Skin of body (tissue), 2 donors: ENCODE results near the gene UPK3BL1. TPM values are rescaled to one million over a fixed set of nuclear protein-coding genes. Genes with fewer than 3 reads are reported as not detected.
"Not testable (repeated sequence)": the region's sequence is repeated elsewhere in the genome, so short reads cannot be mapped to it uniquely, and the experiment has no call there.

Experiments used
- DNase-seq: peaks from one replicate; lab custom pipeline; 2025; lab: John Stamatoyannopoulos, UW
- total RNA-seq: library from RNA; depleted of rRNA; stranded (reverse); fragments of >200 nt; gene quantifications from one replicate; pipeline ENCODE4 v1.2.3, GENCODE V29; 2014

UPK3BL1 gene
- total RNA-seq, 1 donor from 2014 or later, result 37.9 TPM

DNA sequence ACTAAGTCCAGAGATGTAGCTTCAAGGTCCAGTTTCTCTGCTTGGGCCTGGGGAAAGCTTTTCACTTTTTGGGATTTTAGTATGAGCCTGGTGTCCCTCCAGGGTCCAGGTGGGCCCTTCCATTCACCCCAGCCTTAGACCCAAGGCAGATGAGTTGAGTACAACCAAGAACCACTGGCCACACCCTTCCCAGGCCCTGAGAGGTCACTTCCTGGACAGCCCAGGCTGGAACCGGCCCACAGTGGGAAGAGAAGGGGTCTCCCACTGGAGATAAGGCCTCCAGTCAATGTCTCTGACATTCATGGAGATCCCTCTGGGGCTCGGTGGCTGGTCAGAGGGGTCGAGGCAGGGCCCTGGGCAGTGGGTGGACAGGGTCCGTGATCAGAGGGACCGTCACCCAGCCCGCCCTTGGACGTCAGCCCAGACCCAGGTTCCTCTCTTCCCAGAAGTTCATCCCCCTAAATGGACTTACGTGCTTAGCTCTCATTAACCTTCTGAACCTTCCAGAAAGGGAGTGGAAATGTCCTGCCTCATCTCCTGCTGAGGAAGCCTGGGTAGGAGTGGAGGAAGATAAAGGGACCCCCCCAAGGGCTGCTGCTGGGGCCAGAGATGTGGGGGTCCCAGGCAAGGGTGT, 15.2 kb downstream of the UPK3BL1 start:
- DNase-seq, result not testable (repeated sequence)

DNA sequence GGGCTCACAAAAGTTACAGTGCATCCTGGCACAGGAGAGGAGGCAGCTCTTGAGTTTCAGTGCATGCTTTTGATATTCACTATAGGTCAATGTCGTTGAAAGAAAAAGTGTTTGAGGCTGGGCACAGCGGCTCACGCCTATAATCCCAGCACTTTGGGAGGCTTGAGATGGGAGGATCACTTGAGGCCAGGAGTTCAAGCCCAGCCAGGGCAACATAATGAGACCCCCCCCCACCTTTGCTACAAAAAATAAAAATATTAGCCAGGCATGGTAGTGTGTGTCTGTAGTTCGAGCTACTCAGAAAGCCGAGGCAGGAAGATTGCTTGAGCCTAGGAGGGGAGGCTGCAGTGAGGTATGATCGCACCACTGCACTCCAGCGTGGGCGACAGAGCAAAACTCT, 24.5 kb downstream of the UPK3BL1 start:
- not testable (repeated sequence) for DNase-seq

- DNase-seq, result not testable (repeated sequence)
Observed at GRCh38 chr7:102616507-102617125, 26.0 kb downstream of the UPK3BL1 start, which contains the start of gene RASA4. RASA4 (minus strand) TSS chr7:102616756; CDS start chr7:102616689, 67 bp downstream.

DNA sequence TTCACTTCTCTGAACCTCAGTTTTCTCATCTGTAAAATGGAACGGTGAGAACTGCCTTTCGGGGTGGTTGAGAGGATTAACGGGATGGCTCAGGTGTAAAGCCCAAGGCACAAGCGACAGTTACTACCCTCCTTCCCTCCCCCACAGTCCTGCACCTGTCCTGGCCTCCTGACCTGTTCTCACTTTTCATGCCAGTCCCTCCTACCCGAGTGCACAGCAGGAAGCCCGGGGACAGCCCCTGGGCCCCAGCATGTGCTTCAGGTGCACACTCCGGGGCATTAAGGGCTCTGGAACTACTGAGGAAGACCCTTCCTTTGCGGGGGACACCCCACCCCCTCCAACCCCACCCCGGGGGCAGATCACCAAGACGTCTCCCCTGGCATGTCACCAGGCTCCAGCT, 26.7 kb downstream of the UPK3BL1 start:
- not testable (repeated sequence) for DNase-seq

GRCh38 chr7:102614873-102615272, 27.7 kb downstream of the UPK3BL1 start:
- DNase-seq, result not testable (repeated sequence)

DNA sequence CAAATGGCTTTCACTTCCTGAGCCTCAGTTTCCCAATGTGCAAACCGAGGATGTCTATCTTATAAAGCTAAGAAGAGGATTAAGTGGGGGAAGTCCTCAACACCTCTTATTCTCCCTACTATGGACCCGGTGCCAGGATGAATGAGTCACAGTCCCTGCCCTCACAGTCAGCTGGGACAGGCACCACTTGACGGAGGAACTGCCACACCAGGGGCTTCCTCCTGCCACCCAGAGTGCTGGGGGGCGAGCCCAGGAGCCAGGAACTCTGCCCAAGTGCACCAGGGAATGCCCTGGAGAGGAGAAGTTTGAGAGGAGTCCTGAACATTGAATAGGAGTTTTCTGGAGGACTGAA, 28.3 kb downstream of the UPK3BL1 start:
- not testable (repeated sequence) for DNase-seq

- not testable (repeated sequence) for DNase-seq
Observed at GRCh38 chr7:102613575-102614345, 28.8 kb downstream of the UPK3BL1 start.

DNA sequence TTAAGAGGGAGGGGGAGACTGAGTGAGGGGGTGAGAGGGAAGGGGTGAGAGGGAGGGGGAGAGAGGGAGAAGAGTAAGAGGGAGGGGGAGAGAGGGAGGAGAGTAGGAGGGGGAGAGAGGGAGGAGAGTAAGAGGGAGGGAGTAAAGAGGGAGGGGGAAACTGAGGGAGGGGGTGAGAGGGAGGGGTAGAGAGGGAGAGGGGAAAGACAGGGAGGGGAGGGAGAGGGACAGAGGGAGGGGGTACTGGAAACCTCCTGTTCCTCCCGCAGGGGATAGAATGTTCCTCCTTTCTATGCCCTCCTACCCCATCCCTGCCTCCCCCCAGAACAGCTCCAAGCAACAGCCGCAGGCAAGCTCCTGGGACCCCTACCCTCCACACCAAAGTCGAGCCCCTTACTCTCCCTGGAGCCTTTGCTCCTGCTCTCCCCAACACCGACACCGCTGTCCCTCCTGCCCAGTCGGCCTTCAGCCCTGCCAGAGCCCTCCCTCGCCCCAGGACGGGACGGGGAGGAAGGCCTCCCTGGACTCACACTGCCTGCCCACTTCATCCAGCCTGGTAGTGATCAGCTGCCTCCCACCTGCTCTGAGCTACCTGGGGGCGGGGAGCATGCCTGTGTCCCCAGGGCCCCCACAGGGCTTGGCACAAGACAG, 30.8 kb downstream of the UPK3BL1 start:
- not testable (repeated sequence) for DNase-seq

- DNase-seq, result not testable (repeated sequence)
Observed at GRCh38 chr7:102611013-102611674, 31.4 kb downstream of the UPK3BL1 start.

- not testable (repeated sequence) for DNase-seq
Observed at GRCh38 chr7:102610441-102610840, 32.1 kb downstream of the UPK3BL1 start.

GRCh38 chr7:102609734-102610133, 32.9 kb downstream of the UPK3BL1 start:
- DNase-seq, result not testable (repeated sequence)

GRCh38 chr7:102606848-102607247, 35.7 kb downstream of the UPK3BL1 start:
- DNase-seq, result not testable (repeated sequence)

- not testable (repeated sequence) for DNase-seq
Observed at GRCh38 chr7:102604431-102605145, 38.0 kb downstream of the UPK3BL1 start.

GRCh38 chr7:102602317-102602716, 40.3 kb downstream of the UPK3BL1 start:
- not testable (repeated sequence) for DNase-seq

DNA sequence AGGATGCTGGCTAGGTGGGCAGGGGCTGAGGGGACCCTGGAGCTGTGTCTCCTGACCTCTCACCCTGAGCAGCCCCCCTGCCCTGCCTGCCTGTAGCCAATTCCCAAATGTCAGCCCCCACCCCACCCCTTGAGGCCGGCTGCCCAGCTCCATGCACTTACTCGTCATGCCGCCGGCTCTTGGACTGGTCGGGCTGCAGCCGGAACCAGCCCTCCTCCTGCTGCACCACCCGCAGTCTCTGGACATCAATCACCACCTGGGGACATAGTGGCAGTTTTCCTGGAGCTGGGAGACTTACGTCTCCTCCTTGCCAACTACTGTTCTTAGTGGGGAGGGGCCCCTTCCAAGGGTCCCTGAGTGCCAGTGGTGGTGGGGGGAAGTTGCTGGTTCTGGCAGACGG, 42.9 kb downstream of the UPK3BL1 start:
- DNase-seq, result not testable (repeated sequence)

GRCh38 chr7:102596036-102596435, 46.6 kb downstream of the UPK3BL1 start:
- DNase-seq, result not testable (repeated sequence)

GRCh38 chr7:102593637-102594334, 48.8 kb downstream of the UPK3BL1 start:
- not testable (repeated sequence) for DNase-seq

GRCh38 chr7:102592477-102593019, 50.0 kb downstream of the UPK3BL1 start:
- DNase-seq, result not testable (repeated sequence)

GRCh38 chr7:102589857-102590256, 52.7 kb downstream of the UPK3BL1 start:
- DNase-seq, result not testable (repeated sequence)
